NCI-H1417 treated with DMSO at 0.1 percent for 48 hours (cell line): Measurements from ENCODE around the gene ZSCAN25.
"Not testable (repeated sequence)": the region's sequence is repeated elsewhere in the genome, so short reads cannot be mapped to it uniquely, and the experiment has no call there.

Experiments used
- DNase-seq: peaks from one replicate; lab custom pipeline; 2025; lab: John Stamatoyannopoulos, UW

ZSCAN25 gene

GRCh38 chr7:99645590-99645989 is 28.8 kb downstream of the ZSCAN25 start:
- no peak for DNase-seq

GRCh38 chr7:99648843-99649242 is 32.1 kb downstream of the ZSCAN25 start:
- DNase-seq: no peak

GRCh38 chr7:99651290-99651689 is 34.5 kb downstream of the ZSCAN25 start:
- no peak for DNase-seq

- no peak for DNase-seq
Observed at GRCh38 chr7:99652671-99653070, 35.9 kb downstream of the ZSCAN25 start.

- not testable (repeated sequence) for DNase-seq
Observed at GRCh38 chr7:99653269-99653668, 36.5 kb downstream of the ZSCAN25 start.

GRCh38 chr7:99653754-99654153 is 37.0 kb downstream of the ZSCAN25 start:
- DNase-seq: no peak

- DNase-seq: not testable (repeated sequence)
Observed at GRCh38 chr7:99654626-99655025, 37.9 kb downstream of the ZSCAN25 start.

GRCh38 chr7:99657879-99658278 is 41.1 kb downstream of the ZSCAN25 start:
- DNase-seq: not testable (repeated sequence)

- no peak for DNase-seq
Observed at GRCh38 chr7:99665312-99666012, 48.7 kb downstream of the ZSCAN25 start.

- DNase-seq: no peak
Observed at GRCh38 chr7:99666013-99666395, 49.3 kb downstream of the ZSCAN25 start.

GRCh38 chr7:99667179-99667578 is 50.4 kb downstream of the ZSCAN25 start:
- no peak for DNase-seq

- no peak for DNase-seq
Observed at GRCh38 chr7:99668541-99668940, 51.8 kb downstream of the ZSCAN25 start.

GRCh38 chr7:99669782-99670181 is 53.0 kb downstream of the ZSCAN25 start:
- DNase-seq: no peak

- no peak for DNase-seq
Observed at GRCh38 chr7:99672573-99672972, 55.8 kb downstream of the ZSCAN25 start.

- DNase-seq: no peak
Observed at GRCh38 chr7:99674995-99675742, 58.4 kb downstream of the ZSCAN25 start.

GRCh38 chr7:99677013-99677647 is 60.4 kb downstream of the ZSCAN25 start:
- no peak for DNase-seq

- no peak for DNase-seq
Observed at GRCh38 chr7:99677648-99678045, 60.9 kb downstream of the ZSCAN25 start.

GRCh38 chr7:99679032-99679399 is 62.3 kb downstream of the ZSCAN25 start:
- DNase-seq: no peak

- DNase-seq: no peak
Observed at GRCh38 chr7:99679400-99680191, 62.9 kb downstream of the ZSCAN25 start, which contains the start of gene CYP3A5. CYP3A5 (minus strand) TSS chr7:99679996; CDS start chr7:99679896, 100 bp downstream.
